Activated CD8-positive, alpha-beta T cell treated with anti-CD3 and anti-CD28 coated beads for 36 hours (primary cell): ENCODE results near the gene SZT2. TPM values are rescaled to one million over a fixed set of nuclear protein-coding genes. Genes with fewer than 3 reads are reported as not detected.
"Not testable (repeated sequence)": the region's sequence is repeated elsewhere in the genome, so short reads cannot be mapped to it uniquely, and the experiment has no call there.

Experiments
- ATAC-seq: fragments of 200-7000 bp; cut with Tn5 transposase; one replicate; pipeline ENCODE4 v1.10.0; 2021; ENCODE audit warnings: mild to moderate bottlenecking, moderate library complexity
- CTCF ChIA-PET: fragments of 350-600 bp; sonication (Branson Sonifier 250); formaldehyde crosslinking; loops from one replicate; lab custom pipeline; 2021; ENCODE audit warnings: antibody characterized with exemption; lab: Charles Lee
- POLR2A ChIA-PET: fragments of 350-600 bp; sonication (Branson Sonifier 250); formaldehyde crosslinking; loops from one replicate; lab custom pipeline; 2021; ENCODE audit warnings: antibody characterized with exemption; lab: Charles Lee
- DNase-seq: peaks from one replicate; pipeline ENCODE4 v3.0.0-alpha.2; 2020
- H3K27ac Mint-ChIP-seq: one replicate; pipeline ENCODE4 v1.8.0; 2021; ENCODE audit warnings: mild to moderate bottlenecking, mixed read lengths
- H3K27me3 Mint-ChIP-seq: one replicate; pipeline ENCODE4 v1.8.0; 2021; ENCODE audit warnings: mixed read lengths
- H3K36me3 Mint-ChIP-seq: one replicate; pipeline ENCODE4 v1.8.0; 2021; ENCODE audit warnings: low read depth, mixed read lengths
- H3K4me1 Mint-ChIP-seq: one replicate; pipeline ENCODE4 v1.8.0; 2021; ENCODE audit warnings: low read depth, mixed read lengths
- H3K4me3 Mint-ChIP-seq: one replicate; pipeline ENCODE4 v1.8.0; 2021; ENCODE audit warnings: mild to moderate bottlenecking, moderate library complexity, mixed read lengths
- H3K9me3 Mint-ChIP-seq: one replicate; pipeline ENCODE4 v1.8.0; 2021; ENCODE audit warnings: mixed read lengths
- intact Hi-C: fragments of 100-400 bp; cut with micrococcal nuclease; formaldehyde crosslinking; loops from one replicate; pipeline ENCODE4 v1.10.0; 2022
- total RNA-seq, 2 experiments: library from RNA; stranded (reverse); gene quantifications; one replicate each; pipeline ENCODE4 v1.2.3, GENCODE V29; 2021
- TF ChIP-seq, protein P1 (sequence below): fragments of 200-600 bp; IDR thresholded peaks from one replicate; pipeline ENCODE4 v1.8.0; 2022; ENCODE audit warnings: antibody characterized with exemption, mild to moderate bottlenecking

The SZT2 gene
- total RNA-seq, 2 experiments from 2014 or later = 30.1 to 33.3 TPM

- H3K27me3 Mint-ChIP-seq = no peaks in the 10 kb centered on the region
- intact Hi-C loops = no loop called here
- DNase-seq (peak; percentile 35), ATAC-seq (no peak)
- POLR2A ChIA-PET = interaction anchor here (0.8 to 3.7 kb wide), 8 partner anchors 10 to 395 kb away, joined by 3 to 29 read pairs (median 4); partner anchors contain the start of genes CDC20, MED8 and SZT2
- peaks cover 33% of the 10 kb centered on the region for H3K36me3 Mint-ChIP-seq
- H3K4me1 Mint-ChIP-seq = peaks cover 25% of the 10 kb centered on the region
- TF ChIP-seq, protein P1, sequence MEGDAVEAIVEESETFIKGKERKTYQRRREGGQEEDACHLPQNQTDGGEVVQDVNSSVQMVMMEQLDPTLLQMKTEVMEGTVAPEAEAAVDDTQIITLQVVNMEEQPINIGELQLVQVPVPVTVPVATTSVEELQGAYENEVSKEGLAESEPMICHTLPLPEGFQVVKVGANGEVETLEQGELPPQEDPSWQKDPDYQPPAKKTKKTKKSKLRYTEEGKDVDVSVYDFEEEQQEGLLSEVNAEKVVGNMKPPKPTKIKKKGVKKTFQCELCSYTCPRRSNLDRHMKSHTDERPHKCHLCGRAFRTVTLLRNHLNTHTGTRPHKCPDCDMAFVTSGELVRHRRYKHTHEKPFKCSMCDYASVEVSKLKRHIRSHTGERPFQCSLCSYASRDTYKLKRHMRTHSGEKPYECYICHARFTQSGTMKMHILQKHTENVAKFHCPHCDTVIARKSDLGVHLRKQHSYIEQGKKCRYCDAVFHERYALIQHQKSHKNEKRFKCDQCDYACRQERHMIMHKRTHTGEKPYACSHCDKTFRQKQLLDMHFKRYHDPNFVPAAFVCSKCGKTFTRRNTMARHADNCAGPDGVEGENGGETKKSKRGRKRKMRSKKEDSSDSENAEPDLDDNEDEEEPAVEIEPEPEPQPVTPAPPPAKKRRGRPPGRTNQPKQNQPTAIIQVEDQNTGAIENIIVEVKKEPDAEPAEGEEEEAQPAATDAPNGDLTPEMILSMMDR = no peak
- CTCF ChIA-PET = interaction anchor here (0.7 to 1.8 kb wide), 7 partner anchors 9 to 142 kb away, joined by 3 to 11 read pairs (median 4); partner anchors contain the start of gene CDC20
- peak overlapping the region; percentile 84 for H3K27ac Mint-ChIP-seq
- no peaks in the 10 kb centered on the region for H3K9me3 Mint-ChIP-seq
- peak overlapping the region; percentile 89 for H3K4me3 Mint-ChIP-seq
These were observed 21.1 kb upstream of the SZT2 start for GRCh38 chr1:43368646-43369020.

GRCh38 chr1:43369779-43370178, 19.9 kb upstream of the SZT2 start:
- CTCF ChIA-PET = interaction anchor here (1.5 kb wide), 1 partner anchor 143 kb away, joined by 4 read pairs; no protein-coding TSS in a partner anchor
- DNase-seq, H3K9me3 Mint-ChIP-seq, H3K27me3 Mint-ChIP-seq, H3K27ac Mint-ChIP-seq, H3K4me3 Mint-ChIP-seq, intact Hi-C loops, ATAC-seq: not testable (repeated sequence)
- peaks cover 25% of the 10 kb centered on the region for H3K4me1 Mint-ChIP-seq
- H3K36me3 Mint-ChIP-seq = peaks cover 23% of the 10 kb centered on the region
- POLR2A ChIA-PET = interaction anchor here (0.6 to 1.0 kb wide), 2 partner anchors 13 to 45 kb away, joined by 3 to 5 read pairs; no protein-coding TSS in a partner anchor

- intact Hi-C loops = no loop called here
- no peaks in the 10 kb centered on the region for H3K27me3 Mint-ChIP-seq
- ChIA-PET POLR2A (interaction anchor here (0.6 kb wide), 1 partner anchor 44 kb away, joined by 5 read pairs; no protein-coding TSS in a partner anchor), CTCF (interaction anchor here (1.0 to 1.5 kb wide), 2 partner anchors 13 to 144 kb away, joined by 4 read pairs; no protein-coding TSS in a partner anchor)
- ATAC-seq (no peak), DNase-seq (no peak)
- H3K36me3 Mint-ChIP-seq = peaks cover 15% of the 10 kb centered on the region
- no peak overlapping the region for H3K27ac Mint-ChIP-seq
- no peak overlapping the region for H3K4me3 Mint-ChIP-seq
- TF ChIP-seq, protein P1 = no peak
- H3K4me1 Mint-ChIP-seq = peaks cover 18% of the 10 kb centered on the region
- no peaks in the 10 kb centered on the region for H3K9me3 Mint-ChIP-seq
These were observed 19.1 kb upstream of the SZT2 start for GRCh38 chr1:43370564-43370963.

DNA sequence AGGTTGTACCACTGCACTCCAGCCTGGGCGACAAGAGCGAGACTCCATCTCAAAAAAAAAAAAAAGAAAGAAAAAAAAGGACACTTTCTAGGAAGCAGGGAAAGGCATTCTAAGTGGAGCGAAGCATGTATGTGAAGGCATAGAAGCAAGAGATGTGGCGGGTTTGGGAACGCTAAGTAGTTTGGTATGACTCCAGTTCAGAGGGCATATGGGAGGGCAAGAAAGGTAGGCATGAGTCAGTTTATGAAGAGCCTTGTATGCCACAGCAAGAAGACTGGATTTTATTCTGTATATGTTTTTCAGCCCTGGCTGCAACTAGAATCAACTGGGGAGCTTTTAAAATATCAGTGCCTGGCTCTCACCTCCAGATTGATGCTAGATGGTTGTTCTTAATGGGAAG, 17.5 kb upstream of the SZT2 start:
- TF ChIP-seq, protein P1 = no peak
- no peak overlapping the region for H3K4me3 Mint-ChIP-seq
- POLR2A ChIA-PET = no interaction called here
- ATAC-seq = no peak
- H3K9me3 Mint-ChIP-seq = no peaks in the 10 kb centered on the region
- H3K27me3 Mint-ChIP-seq = no peaks in the 10 kb centered on the region
- no peak overlapping the region for H3K27ac Mint-ChIP-seq
- H3K36me3 Mint-ChIP-seq = peaks cover 9% of the 10 kb centered on the region
- intact Hi-C loops = no loop called here
- peaks cover 9% of the 10 kb centered on the region for H3K4me1 Mint-ChIP-seq
- DNase-seq = no peak
- CTCF ChIA-PET = interaction anchor here (1.0 kb wide), 1 partner anchor 11 kb away, joined by 3 read pairs; no protein-coding TSS in a partner anchor

GRCh38 chr1:43373066-43373940, 16.4 kb upstream of the SZT2 start:
- CTCF ChIA-PET = no interaction called here

More at GRCh38 chr1:43373066-43373940, 16.4 kb upstream of the SZT2 start:
- Mint-ChIP-seq H3K27ac (no peak overlapping the region), H3K9me3 (no peaks in the 10 kb centered on the region), H3K36me3 (peaks cover 7% of the 10 kb centered on the region), H3K27me3 (no peaks in the 10 kb centered on the region), H3K4me1 (peaks cover 9% of the 10 kb centered on the region), H3K4me3 (no peak overlapping the region)
- no peak for ATAC-seq
- POLR2A ChIA-PET = interaction anchor here (0.7 kb wide), 1 partner anchor 32 kb away, joined by 4 read pairs; no protein-coding TSS in a partner anchor
- DNase-seq = no peak
- TF ChIP-seq, protein P1 = no peak
- intact Hi-C loops = no loop called here
